K562 (cell line): ENCODE data around the gene MED22. TPM values are rescaled to one million over a fixed set of nuclear protein-coding genes. Genes with fewer than 3 reads are reported as not detected.

Experiments used
- ATF2 ChIP-seq: sonication (generic); formaldehyde crosslinking; IDR thresholded peaks from 2 replicates; pipeline ENCODE4 v1.8.1; 2022; ENCODE audit warnings: missing genetic modification reagents
- ATF7 ChIP-seq: fragments of 450-650 bp; IDR thresholded peaks from 2 replicates; pipeline ENCODE4 v1.7.1; 2014; ENCODE audit warnings: mild to moderate bottlenecking, moderate library complexity
- CC2D1A ChIP-seq: fragments of 450-650 bp; IDR thresholded peaks from 2 replicates; pipeline ENCODE4 v1.6.1; 2017; ENCODE audit warnings: mild to moderate bottlenecking
- E2F8 ChIP-seq: fragments of 450-650 bp; IDR thresholded peaks from 2 replicates; pipeline ENCODE4 v1.7.1; 2018; ENCODE audit warnings: mild to moderate bottlenecking, low read depth; ENCODE audit not compliant: partially characterized antibody
- ETV1 ChIP-seq: fragments of 450-650 bp; conservative IDR thresholded peaks from 2 replicates; pipeline ENCODE4 v1.6.1; 2016; ENCODE audit warnings: missing genetic modification characterization, control low read depth, low read depth, missing compliant biosample characterization
- HIVEP1 ChIP-seq: fragments of 250-450 bp; sonication (Bioruptor Pico); IDR thresholded peaks from 2 replicates; pipeline ENCODE4 v1.4.0; 2020; ENCODE audit warnings: mild to moderate bottlenecking
- KDM4B ChIP-seq, 2 experiments: fragments of 450-650 bp in 1 of 2; sonication (generic) in 1 of 2; IDR thresholded peaks; 2 replicates each; pipeline ENCODE4 v1.6.1; 2016 to 2017; ENCODE audit warnings: borderline replicate concordance in 2 of 2, antibody characterized with exemption in 1 of 2, low read depth in 1 of 2, mild to moderate bottlenecking in 1 of 2
- NEUROD1 ChIP-seq: fragments of 150-350 bp; IDR thresholded peaks from 2 replicates; pipeline ENCODE4 v1.6.1; 2014; ENCODE audit warnings: borderline replicate concordance, low read length, low read depth; ENCODE audit not compliant: partially characterized antibody
- NFE2L1 ChIP-seq: fragments of 450-650 bp; IDR thresholded peaks from 2 replicates; pipeline ENCODE4 v1.6.1; 2016; ENCODE audit warnings: missing genetic modification characterization, low read depth, mild to moderate bottlenecking, missing compliant biosample characterization, moderate library complexity, borderline replicate concordance
- RAD51 ChIP-seq: fragments of 450-650 bp; IDR thresholded peaks from 2 replicates; pipeline ENCODE4 v1.7.1; 2016; ENCODE audit warnings: low read depth, mild to moderate bottlenecking, borderline replicate concordance
- RBM34 ChIP-seq: fragments of 200-400 bp; formaldehyde crosslinking; IDR thresholded peaks from 2 replicates; pipeline ENCODE4 v1.6.1; 2018; ENCODE audit warnings: low read length, borderline replicate concordance; ENCODE audit not compliant: insufficient read depth
- USF1 ChIP-seq: sonication (generic); formaldehyde crosslinking; IDR thresholded peaks from 2 replicates; pipeline ENCODE4 v1.9.0; 2022; ENCODE audit warnings: mild to moderate bottlenecking, missing genetic modification reagents
- VEZF1 ChIP-seq: fragments of 200-800 bp; sonication (Bioruptor generic); IDR thresholded peaks from 2 replicates; pipeline ENCODE4 v1.6.1; 2017; ENCODE audit warnings: missing genetic modification characterization, missing compliant biosample characterization
- ZBTB5 ChIP-seq: fragments of 450-650 bp; IDR thresholded peaks from 2 replicates; pipeline ENCODE4 v1.6.1; 2017; ENCODE audit warnings: antibody characterized with exemption
- ZNF511 ChIP-seq: sonication (generic); formaldehyde crosslinking; IDR thresholded peaks from 2 replicates; pipeline ENCODE4 v1.8.0; 2022; ENCODE audit warnings: mild to moderate bottlenecking, missing genetic modification reagents
- ZNF586 ChIP-seq: fragments of 450-650 bp; formaldehyde crosslinking; conservative IDR thresholded peaks from 2 replicates; pipeline ENCODE4 v1.4.0; 2020; ENCODE audit warnings: mild to moderate bottlenecking, moderate library complexity
- polyA plus RNA-seq, 8 experiments: library from polyadenylated mRNA; depleted of rRNA in 4 of 8; stranded (reverse) in 5 of 8; unstranded in 3 of 8; fragments of >200 nt; fragmentation: Nextera tagmentation in 2 of 8; fragmentation: Illumina TruSeq in 1 of 8; extraction: Ambion mirVana in 2 of 8; extraction: Trizol in 1 of 8; gene quantifications; 2 replicates each; pipeline versions ENCODE4 v1.2.1 to v1.2.3, GENCODE V29; 2011 to 2014; ENCODE audit warnings: inconsistent platforms in 1 of 8, missing spikeins in 1 of 8
- total RNA-seq, 7 experiments: library from RNA; depleted of rRNA in 6 of 7; stranded (reverse); fragments of >200 nt in 6 of 7; fragmentation: Illumina TruSeq in 2 of 7; extraction: Trizol in 2 of 7; gene quantifications; 2 replicates each; pipeline versions ENCODE4 v1.2.1 to v1.2.3, GENCODE V29; 2011 to 2021; ENCODE audit warnings: low replicate concordance in 1 of 7

Gene MED22
- total and polyA plus RNA-seq, 9 of the 15 experiments (the other 6 are each of a cell fraction or from before 2014, with no cell fraction given): 0.73 to 35.6 (median 22.3) TPM

- TF ChIP-seq USF1 (CRISPR knock-in tag): peak; percentile 76
- no peak for TF ChIP-seq RBM34
- no peak for TF ChIP-seq CC2D1A
- peak; percentile 78 for TF ChIP-seq NEUROD1
- no peak for TF ChIP-seq ATF2 (CRISPR knock-in tag)
- no peak; the same call in 1 of the 2 replicates for TF ChIP-seq ZNF511
- TF ChIP-seq KDM4B (IDR thresholded peaks at IDR 0.05; ENCODE audit: borderline replicate concordance in 2 of 2, low read depth in 1 of 2): peak in 1 of 2 experiments; percentile 92; a peak in 1 of 4 replicates
- TF ChIP-seq ZBTB5: no peak
- no peak for TF ChIP-seq ZNF586 (CRISPR knock-in tag)
- TF ChIP-seq RAD51: peak; percentile 62
- TF ChIP-seq E2F8: peak; percentile 76
- TF ChIP-seq VEZF1 (CRISPR knock-in tag): peak; percentile 88
- peak; percentile 98 for TF ChIP-seq ETV1
- peak; percentile 65 for TF ChIP-seq ATF7
- peak; percentile 47; the same call in 1 of the 2 replicates for TF ChIP-seq HIVEP1
- no peak for TF ChIP-seq NFE2L1
These were observed 11.8 kb downstream of the MED22 start, which contains the start of gene SURF6 (continued) for GRCh38 chr9:133335924-133336811.
